Measurements from ENCODE around the gene MTMR4. TPM values are rescaled to one million over a fixed set of nuclear protein-coding genes. Genes with fewer than 3 reads are reported as not detected.
"Not testable (repeated sequence)": the region's sequence is repeated elsewhere in the genome, so short reads cannot be mapped to it uniquely, and the experiment has no call there.

Gene MTMR4
- total and polyA plus RNA-seq, 9 donors, result 14.5 to 60.1 (median 27.7) TPM

GRCh38 chr17:58507123-58507634, 7.3 kb downstream of the MTMR4 start:
- no peak overlapping the region for H3K4me3 ChIP-seq
- H3K27me3 ChIP-seq, result no peaks in the 10 kb centered on the region
- TF ChIP-seq EP300 (IDR thresholded peaks at IDR 0.05), result no peak
- TF ChIP-seq POLR2A (IDR thresholded peaks at IDR 0.05), result no peak
- TF ChIP-seq CTCF (IDR thresholded peaks at IDR 0.05), result no peak
- H3K9me3 ChIP-seq, result no peaks in the 10 kb centered on the region
- DNase-seq, result no peak
- WGBS, 3 donors, result 90 to 94% (median 93%) methylated on average over 13 of the region's 13 CpGs
- intact Hi-C loops (cut with DNase I), result no loop called here
- H3K36me3 ChIP-seq, result no peaks in the 10 kb centered on the region
- no peaks in the 10 kb centered on the region for H3K4me1 ChIP-seq (ENCODE audit: insufficient read depth)
- no peak overlapping the region for H3K27ac ChIP-seq

- no peak for DNase-seq
- intact Hi-C loops (cut with DNase I), result no loop called here
- H3K36me3 ChIP-seq, result no peaks in the 10 kb centered on the region
Measured at GRCh38 chr17:58506354-58507080, 7.9 kb downstream of the MTMR4 start.

GRCh38 chr17:58504826-58505351, 9.5 kb downstream of the MTMR4 start:
- WGBS, 3 donors, result 89 to 90% (median 89%) methylated on average over 11 of the region's 11 CpGs
- no peaks in the 10 kb centered on the region for H3K36me3 ChIP-seq
- intact Hi-C loops (cut with DNase I), result no loop called here
- no peaks in the 10 kb centered on the region for H3K4me1 ChIP-seq (ENCODE audit: insufficient read depth)
- no peak for DNase-seq
- no peak overlapping the region for H3K27ac ChIP-seq
- H3K4me3 ChIP-seq, result no peak overlapping the region
- TF ChIP-seq CTCF (IDR thresholded peaks at IDR 0.05) (no peak), EP300 (IDR thresholded peaks at IDR 0.05) (no peak), POLR2A (IDR thresholded peaks at IDR 0.05) (no peak)
- H3K27me3 ChIP-seq, result no peaks in the 10 kb centered on the region
- H3K9me3 ChIP-seq, result no peaks in the 10 kb centered on the region

More at GRCh38 chr17:58506354-58507080, 7.9 kb downstream of the MTMR4 start:
- WGBS, 3 donors, result 83 to 89% (median 85%) methylated on average over 7 of the region's 7 CpGs
- H3K4me3 ChIP-seq, result no peak overlapping the region
- H3K27me3 ChIP-seq, result no peaks in the 10 kb centered on the region
- H3K4me1 ChIP-seq (ENCODE audit: insufficient read depth), result no peaks in the 10 kb centered on the region
- no peaks in the 10 kb centered on the region for H3K9me3 ChIP-seq
- TF ChIP-seq POLR2A (IDR thresholded peaks at IDR 0.05) (no peak), CTCF (IDR thresholded peaks at IDR 0.05) (no peak), EP300 (IDR thresholded peaks at IDR 0.05) (no peak)
- no peak overlapping the region for H3K27ac ChIP-seq

GRCh38 chr17:58503866-58504265, 10.6 kb downstream of the MTMR4 start:
- H3K27ac ChIP-seq, result no peak overlapping the region
- H3K36me3 ChIP-seq, result no peaks in the 10 kb centered on the region
- no peaks in the 10 kb centered on the region for H3K4me1 ChIP-seq (ENCODE audit: insufficient read depth)
- no peaks in the 10 kb centered on the region for H3K27me3 ChIP-seq
- WGBS, 3 donors, result 94 to 97% (median 95%) methylated on average over 8 of the region's 8 CpGs
- intact Hi-C loops (cut with DNase I), result no loop called here
- no peak for TF ChIP-seq EP300 (IDR thresholded peaks at IDR 0.05)
- no peak for TF ChIP-seq POLR2A (IDR thresholded peaks at IDR 0.05)
- no peak for TF ChIP-seq CTCF (IDR thresholded peaks at IDR 0.05)
- DNase-seq, result no peak
- H3K9me3 ChIP-seq, result no peaks in the 10 kb centered on the region
- no peak overlapping the region for H3K4me3 ChIP-seq

- H3K27me3 ChIP-seq; H3K4me1 ChIP-seq (ENCODE audit: insufficient read depth); H3K9me3 ChIP-seq; intact Hi-C loops (cut with DNase I); H3K36me3 ChIP-seq; H3K27ac ChIP-seq; H3K4me3 ChIP-seq; DNase-seq: not testable (repeated sequence)
- 40 to 63% (median 41%) methylated on average over 6 of the region's 6 CpGs for WGBS, 3 donors
Measured at GRCh38 chr17:58503134-58503533, 11.3 kb downstream of the MTMR4 start.
